Rectal smooth muscle tissue (tissue), 1 donor: ENCODE results near the gene LPP.

Experiments used
- H3K27ac ChIP-seq: one replicate; pipeline ENCODE4 v1.7.0; 2013; ENCODE audit warnings: low read depth, low read length, inconsistent platforms
- H3K27me3 ChIP-seq: one replicate; pipeline ENCODE4 v1.7.0; 2013; ENCODE audit warnings: low read length; ENCODE audit not compliant: control insufficient read depth, insufficient read depth
- H3K36me3 ChIP-seq: one replicate; pipeline ENCODE4 v1.7.0; 2013; ENCODE audit warnings: low read length; ENCODE audit not compliant: control insufficient read depth, insufficient read depth
- H3K4me1 ChIP-seq: one replicate; pipeline ENCODE4 v1.7.0; 2013; ENCODE audit warnings: low read length; ENCODE audit not compliant: control insufficient read depth, insufficient read depth
- H3K4me3 ChIP-seq: one replicate; pipeline ENCODE4 v1.7.0; 2013; ENCODE audit warnings: low read length
- H3K9ac ChIP-seq: one replicate; pipeline ENCODE4 v1.7.0; 2013; ENCODE audit warnings: low read length

LPP gene

GRCh38 chr3:188486952-188487351 is 333.0 kb downstream of the LPP start:
- no peak overlapping the region for H3K27ac ChIP-seq
- no peak overlapping the region for H3K9ac ChIP-seq
- H3K36me3 ChIP-seq, result peaks cover 2% of the 10 kb centered on the region
- no peak overlapping the region for H3K4me3 ChIP-seq
- H3K4me1 ChIP-seq, result peaks cover 18% of the 10 kb centered on the region
- no peaks in the 10 kb centered on the region for H3K27me3 ChIP-seq

GRCh38 chr3:188487652-188488051 is 333.7 kb downstream of the LPP start:
- Histone ChIP-seq H3K4me1 (peaks cover 15% of the 10 kb centered on the region), H3K27ac (no peak overlapping the region), H3K4me3 (no peak overlapping the region), H3K36me3 (peaks cover 2% of the 10 kb centered on the region), H3K27me3 (no peaks in the 10 kb centered on the region), H3K9ac (no peak overlapping the region)

DNA sequence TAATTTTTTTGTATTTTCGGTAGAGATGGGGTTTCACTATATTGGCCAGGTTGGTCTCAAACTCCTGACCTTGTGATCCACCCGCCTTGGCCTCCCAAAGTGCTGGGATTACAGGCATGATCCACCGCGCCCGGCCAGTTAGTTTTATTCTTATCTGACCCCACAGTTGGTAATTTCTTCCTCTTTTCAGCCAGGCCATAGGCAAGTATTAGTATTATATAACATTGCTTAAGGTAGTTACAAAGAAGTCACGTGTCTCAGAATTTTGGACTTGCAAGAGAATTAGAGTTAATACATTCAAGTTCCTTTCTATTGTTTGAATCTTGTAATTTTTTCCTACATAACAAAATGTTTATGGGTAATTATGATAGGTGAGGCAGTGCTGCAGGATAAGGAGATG is 334.8 kb downstream of the LPP start:
- no peaks in the 10 kb centered on the region for H3K27me3 ChIP-seq
- H3K4me1 ChIP-seq, result peaks cover 15% of the 10 kb centered on the region
- H3K9ac ChIP-seq, result no peak overlapping the region
- H3K36me3 ChIP-seq, result peaks cover 2% of the 10 kb centered on the region
- H3K4me3 ChIP-seq, result no peak overlapping the region
- no peak overlapping the region for H3K27ac ChIP-seq

DNA sequence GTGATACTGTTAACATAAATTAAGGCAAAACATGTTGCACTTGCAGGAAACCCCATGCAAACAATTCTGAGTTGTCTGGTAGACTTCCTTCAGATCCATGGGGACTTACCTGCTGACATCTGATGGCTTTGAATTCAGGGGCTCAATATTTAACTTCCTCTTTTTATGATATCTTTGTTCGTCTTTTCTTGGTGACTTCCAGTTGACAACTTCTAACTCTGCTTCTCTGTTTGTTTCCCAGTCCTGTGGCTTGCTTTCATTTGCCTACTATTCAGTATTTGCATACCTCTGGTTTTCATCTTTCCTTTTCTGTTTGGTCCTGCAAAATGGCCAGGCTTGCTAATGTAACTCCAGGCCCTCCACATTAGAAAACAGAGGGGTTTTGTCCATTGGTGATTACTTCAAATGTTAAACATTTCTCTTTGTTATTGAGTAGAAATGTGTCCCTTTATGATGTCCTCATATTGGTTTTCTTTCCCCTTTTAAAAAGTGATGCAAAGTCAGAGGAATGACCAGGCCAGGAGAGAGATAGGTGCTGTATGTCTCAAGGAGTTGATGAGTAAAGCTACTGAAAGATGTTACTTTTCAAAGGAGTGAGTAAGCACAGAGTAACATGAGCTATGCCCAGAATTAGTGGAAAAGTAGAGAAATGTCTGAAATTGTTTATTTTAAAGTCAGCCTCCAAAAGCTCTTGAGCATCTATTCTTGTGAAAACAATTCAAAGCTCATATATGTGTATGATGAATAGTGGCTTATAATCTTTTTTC is 335.9 kb downstream of the LPP start:
- H3K27ac ChIP-seq, result no peak overlapping the region

GRCh38 chr3:188490416-188490815 is 336.5 kb downstream of the LPP start:
- Histone ChIP-seq H3K9ac (no peak overlapping the region), H3K36me3 (peaks cover 2% of the 10 kb centered on the region), H3K27me3 (no peaks in the 10 kb centered on the region), H3K27ac (no peak overlapping the region), H3K4me3 (no peak overlapping the region), H3K4me1 (peaks cover 15% of the 10 kb centered on the region)

More for the DNA sequence above, 335.9 kb downstream of the LPP start:
- Histone ChIP-seq H3K9ac (no peak overlapping the region), H3K27me3 (no peaks in the 10 kb centered on the region), H3K36me3 (peaks cover 2% of the 10 kb centered on the region), H3K4me3 (no peak overlapping the region), H3K4me1 (peaks cover 15% of the 10 kb centered on the region)

GRCh38 chr3:188491276-188491687 is 337.3 kb downstream of the LPP start:
- H3K9ac ChIP-seq, result no peak overlapping the region
- no peaks in the 10 kb centered on the region for H3K27me3 ChIP-seq
- peaks cover 2% of the 10 kb centered on the region for H3K36me3 ChIP-seq
- no peak overlapping the region for H3K4me3 ChIP-seq
- no peak overlapping the region for H3K27ac ChIP-seq
- peaks cover 15% of the 10 kb centered on the region for H3K4me1 ChIP-seq

- Histone ChIP-seq H3K36me3 (no peaks in the 10 kb centered on the region), H3K4me1 (peaks cover 6% of the 10 kb centered on the region), H3K9ac (no peak overlapping the region), H3K4me3 (no peak overlapping the region), H3K27ac (no peak overlapping the region), H3K27me3 (no peaks in the 10 kb centered on the region)
These were observed 342.4 kb downstream of the LPP start for GRCh38 chr3:188496390-188496789.

GRCh38 chr3:188497021-188497420 is 343.1 kb downstream of the LPP start:
- Histone ChIP-seq H3K4me1 (no peaks in the 10 kb centered on the region), H3K27me3 (no peaks in the 10 kb centered on the region), H3K4me3 (no peak overlapping the region), H3K36me3 (no peaks in the 10 kb centered on the region), H3K27ac (no peak overlapping the region), H3K9ac (no peak overlapping the region)

DNA sequence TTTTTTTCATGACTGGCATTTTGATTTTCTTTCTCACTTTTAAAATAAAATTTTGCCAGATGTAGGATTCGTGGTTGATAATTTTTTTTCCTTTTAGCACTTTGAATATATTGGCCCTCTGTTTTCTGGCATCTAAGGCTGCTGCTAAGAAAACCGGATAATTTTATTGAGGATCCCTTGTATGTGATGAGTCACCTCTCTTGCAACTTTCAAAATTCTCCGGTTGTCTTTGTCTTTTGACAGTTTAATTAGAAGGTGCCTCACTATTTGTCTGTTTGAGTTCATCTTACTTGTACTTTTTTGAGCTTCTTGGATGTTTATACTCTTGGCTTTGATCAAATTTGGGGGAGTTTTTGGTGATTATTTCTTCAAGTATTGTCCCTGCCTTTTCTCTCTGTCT is 349.7 kb downstream of the LPP start:
- Histone ChIP-seq H3K4me3 (no peak overlapping the region), H3K27ac (no peak overlapping the region), H3K27me3 (no peaks in the 10 kb centered on the region), H3K9ac (no peak overlapping the region), H3K4me1 (no peaks in the 10 kb centered on the region), H3K36me3 (no peaks in the 10 kb centered on the region)

DNA sequence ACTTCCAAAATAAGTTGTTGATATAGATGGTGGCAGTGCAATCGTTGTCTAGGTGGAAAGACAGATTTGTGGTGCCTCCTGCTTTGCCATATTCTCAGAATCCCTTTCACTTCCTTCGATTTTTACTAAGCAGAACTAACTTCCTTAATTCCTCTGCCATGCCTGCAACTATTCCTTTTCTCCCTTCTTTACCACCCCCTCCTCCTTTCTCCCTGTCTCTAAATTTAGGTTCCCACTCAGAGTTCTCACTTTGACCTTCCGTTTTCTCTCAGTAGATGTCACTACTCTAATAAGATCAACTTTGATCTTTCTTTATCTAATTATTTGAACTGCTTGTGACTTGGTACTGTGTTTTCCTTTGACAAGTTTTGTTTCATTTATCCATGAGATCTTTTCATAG is 351.2 kb downstream of the LPP start:
- Histone ChIP-seq H3K36me3 (no peaks in the 10 kb centered on the region), H3K4me1 (peaks cover 2% of the 10 kb centered on the region), H3K27me3 (no peaks in the 10 kb centered on the region), H3K27ac (no peak overlapping the region), H3K4me3 (no peak overlapping the region), H3K9ac (no peak overlapping the region)

GRCh38 chr3:188505911-188506310 is 352.0 kb downstream of the LPP start:
- no peak overlapping the region for H3K27ac ChIP-seq
- no peaks in the 10 kb centered on the region for H3K27me3 ChIP-seq
- no peaks in the 10 kb centered on the region for H3K36me3 ChIP-seq
- H3K9ac ChIP-seq, result no peak overlapping the region
- peaks cover 6% of the 10 kb centered on the region for H3K4me1 ChIP-seq
- H3K4me3 ChIP-seq, result no peak overlapping the region

- H3K36me3 ChIP-seq, result no peaks in the 10 kb centered on the region
- H3K27ac ChIP-seq, result no peak overlapping the region
- H3K4me1 ChIP-seq, result peaks cover 6% of the 10 kb centered on the region
These were observed 352.5 kb downstream of the LPP start for GRCh38 chr3:188506446-188506845.

DNA sequence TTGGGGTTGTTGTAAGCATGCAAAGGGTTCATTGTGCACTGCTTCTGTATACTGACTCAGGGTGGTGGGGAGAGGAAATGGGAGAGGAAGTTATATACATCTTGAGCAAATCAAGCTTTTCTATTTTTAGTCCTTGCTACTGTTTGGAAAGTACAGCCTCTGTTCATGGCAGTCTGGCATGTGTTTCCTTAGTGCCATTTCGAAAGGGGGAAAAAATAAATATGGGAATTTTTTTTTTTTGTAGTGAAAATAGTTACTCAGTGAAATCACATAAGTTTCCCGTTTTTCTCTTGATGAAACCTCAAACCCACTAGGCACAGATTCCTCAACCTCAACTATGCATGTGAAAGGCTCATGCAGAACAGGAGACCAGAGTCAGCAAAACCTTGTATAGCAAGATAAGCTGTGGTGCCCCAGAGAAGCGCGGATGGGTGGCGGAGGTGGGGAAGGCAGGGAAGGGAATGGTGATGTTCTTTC is 353.3 kb downstream of the LPP start:
- Histone ChIP-seq H3K36me3 (no peaks in the 10 kb centered on the region), H3K4me1 (peaks cover 6% of the 10 kb centered on the region), H3K4me3 (no peak overlapping the region), H3K9ac (no peak overlapping the region), H3K27ac (no peak overlapping the region), H3K27me3 (no peaks in the 10 kb centered on the region)

More at GRCh38 chr3:188506446-188506845, 352.5 kb downstream of the LPP start:
- Histone ChIP-seq H3K4me3 (no peak overlapping the region), H3K27me3 (no peaks in the 10 kb centered on the region), H3K9ac (no peak overlapping the region)
